PFSK-1 (cell line): ENCODE data around the gene HNF4A.

Experiments used
- POLR2AphosphoS5 ChIP-seq: IDR thresholded peaks from 2 replicates; pipeline ENCODE4 v1.6.1; 2012; ENCODE audit warnings: low read depth, mild to moderate bottlenecking, control low read depth, low read length, moderate library complexity
- REST ChIP-seq, 2 experiments: IDR thresholded peaks; 2 replicates each; pipeline versions ENCODE4 v1.6.1 to v1.8.0; 2011 to 2012; ENCODE audit warnings: low read depth in 2 of 2, low read length in 2 of 2, control low read depth in 1 of 2, inconsistent platforms in 1 of 2, mild to moderate bottlenecking in 1 of 2, moderate library complexity in 1 of 2; ENCODE audit not compliant: insufficient read depth in 1 of 2

- TF ChIP-seq REST (IDR thresholded peaks at IDR 0.05; ENCODE audit: insufficient read depth in 1 of 2, low read depth in 2 of 2, low read length in 2 of 2) (no peak), POLR2AphosphoS5 (no peak)
Measured at GRCh38 chr20:44461803-44462174, 106.3 kb downstream of the HNF4A start.
